ENCODE measurements around the gene ZNF683.

DNA sequence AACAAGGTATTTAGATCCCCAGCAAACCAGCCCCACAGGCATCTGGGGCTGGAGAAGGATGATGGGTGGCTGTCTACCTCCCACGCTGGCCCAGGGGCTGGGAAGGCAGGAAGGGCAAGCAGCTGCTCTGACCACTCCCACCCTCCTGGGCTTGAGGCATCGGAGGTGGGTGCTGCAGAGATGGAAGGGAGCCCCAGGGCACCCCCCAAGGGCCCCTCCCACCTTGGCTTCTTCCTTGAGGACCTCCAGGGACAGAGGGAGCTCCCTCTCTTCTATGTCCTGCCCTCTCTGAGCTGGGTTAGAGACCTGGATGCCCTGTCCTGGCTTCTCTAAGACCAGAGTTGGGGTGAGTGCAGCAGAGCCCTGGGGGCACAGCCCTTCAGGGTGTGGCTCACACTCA, 51.7 kb downstream of the ZNF683 start:
- TF ChIP-seq, protein P1, sequence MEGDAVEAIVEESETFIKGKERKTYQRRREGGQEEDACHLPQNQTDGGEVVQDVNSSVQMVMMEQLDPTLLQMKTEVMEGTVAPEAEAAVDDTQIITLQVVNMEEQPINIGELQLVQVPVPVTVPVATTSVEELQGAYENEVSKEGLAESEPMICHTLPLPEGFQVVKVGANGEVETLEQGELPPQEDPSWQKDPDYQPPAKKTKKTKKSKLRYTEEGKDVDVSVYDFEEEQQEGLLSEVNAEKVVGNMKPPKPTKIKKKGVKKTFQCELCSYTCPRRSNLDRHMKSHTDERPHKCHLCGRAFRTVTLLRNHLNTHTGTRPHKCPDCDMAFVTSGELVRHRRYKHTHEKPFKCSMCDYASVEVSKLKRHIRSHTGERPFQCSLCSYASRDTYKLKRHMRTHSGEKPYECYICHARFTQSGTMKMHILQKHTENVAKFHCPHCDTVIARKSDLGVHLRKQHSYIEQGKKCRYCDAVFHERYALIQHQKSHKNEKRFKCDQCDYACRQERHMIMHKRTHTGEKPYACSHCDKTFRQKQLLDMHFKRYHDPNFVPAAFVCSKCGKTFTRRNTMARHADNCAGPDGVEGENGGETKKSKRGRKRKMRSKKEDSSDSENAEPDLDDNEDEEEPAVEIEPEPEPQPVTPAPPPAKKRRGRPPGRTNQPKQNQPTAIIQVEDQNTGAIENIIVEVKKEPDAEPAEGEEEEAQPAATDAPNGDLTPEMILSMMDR (IDR thresholded peaks at IDR 0.05; ENCODE audit: borderline replicate concordance, extremely low read depth, low read length, poor library complexity, severe bottlenecking) = no peak
- TF ChIP-seq EZH2 (IDR thresholded peaks at IDR 0.05; ENCODE audit: borderline replicate concordance, low read depth, low read length, severe bottlenecking) = no peak

Measured in DND-41 (cell line).